ENCODE results near the gene IKZF1.

Gene IKZF1

DNA sequence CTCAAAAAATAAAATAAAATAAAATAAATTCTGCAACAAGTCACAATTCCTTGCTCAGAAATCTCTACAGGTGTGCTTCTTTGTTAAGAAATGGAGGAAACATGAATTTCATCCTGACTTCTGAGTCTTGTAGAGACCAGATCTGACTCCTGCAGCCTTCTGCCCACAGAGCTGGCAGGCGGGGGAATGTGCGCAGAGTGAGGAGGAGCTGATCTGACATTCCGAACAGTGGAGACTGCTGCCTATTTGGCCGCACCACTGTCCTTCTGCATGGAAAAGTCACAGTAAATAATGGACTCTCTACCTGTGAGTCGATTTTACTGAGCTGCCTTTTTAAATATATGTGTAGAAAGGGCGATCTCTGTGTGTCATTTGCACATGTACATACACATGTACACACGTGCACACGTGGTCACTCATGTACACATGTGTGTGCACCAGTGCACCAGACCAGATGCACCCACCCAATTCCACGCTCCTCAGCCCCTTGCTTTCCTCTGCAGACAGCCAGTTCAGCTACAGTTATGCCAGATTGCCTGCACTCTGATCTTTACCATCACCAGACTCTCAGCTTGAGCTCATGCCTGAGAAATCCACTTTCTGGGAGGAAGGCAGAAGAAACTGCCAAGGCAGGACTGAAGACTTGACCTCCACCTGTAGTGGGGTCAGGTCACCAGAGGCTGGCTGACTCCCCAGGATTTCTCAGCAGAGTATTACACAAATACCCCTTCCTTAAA, 54.9 kb downstream of the IKZF1 start:
- Histone ChIP-seq H3K4me2 (ENCODE audit: low read depth, low read length, poor library complexity, severe bottlenecking) (no peak overlapping the region), H3K9me2 (replicated peaks; ENCODE audit: insufficient read depth, low read length) (no peaks in the 10 kb centered on the region), H3K9ac (ENCODE audit: low read length) (no peak overlapping the region), H3K27ac (ENCODE audit: low read depth, low read length) (no peak overlapping the region), H3F3A (ENCODE audit: insufficient read depth) (peaks cover 8% of the 10 kb centered on the region; the same call in 1 of the 2 replicates), H3K36me3 (ENCODE audit: low read length) (peaks cover 15% of the 10 kb centered on the region), H3K27me3 (ENCODE audit: low read length) (no peaks in the 10 kb centered on the region), H3K4me3 (ENCODE audit: insufficient read depth, low read length, poor library complexity, severe bottlenecking) (no peak overlapping the region), H4K20me1 (ENCODE audit: low read depth, low read length) (0 out of 2 replicates have a peak, but pooled peaks cover 5% of the 10 kb centered on the region), H2AFZ (ENCODE audit: low read depth, low read length, severe bottlenecking) (no peak overlapping the region), H3K9me3 (ENCODE audit: insufficient read depth, low read length) (no peaks in the 10 kb centered on the region), H3K79me2 (ENCODE audit: insufficient read depth, low read length) (peaks cover 87% of the 10 kb centered on the region)
- TF ChIP-seq CTCF (IDR thresholded peaks at IDR 0.05; ENCODE audit: insufficient read depth, low read length, poor library complexity, severe bottlenecking) = no peak
- TF ChIP-seq EZH2phosphoT487 (conservative IDR thresholded peaks at IDR 0.05; ENCODE audit: low read length) = no peak

GRCh38 chr7:50359995-50360925, 55.7 kb downstream of the IKZF1 start:
- no peaks in the 10 kb centered on the region for H3K9me2 ChIP-seq (replicated peaks; ENCODE audit: insufficient read depth, low read length)
- H3F3A ChIP-seq (ENCODE audit: insufficient read depth) = peaks cover 8% of the 10 kb centered on the region; the same call in 1 of the 2 replicates
- no peaks in the 10 kb centered on the region for H3K27me3 ChIP-seq (ENCODE audit: low read length)
- H3K4me2 ChIP-seq (ENCODE audit: low read depth, low read length, poor library complexity, severe bottlenecking) = no peak overlapping the region
- no peak overlapping the region for H2AFZ ChIP-seq (ENCODE audit: low read depth, low read length, severe bottlenecking)
- 0 out of 2 replicates have a peak, but pooled peaks cover 5% of the 10 kb centered on the region for H4K20me1 ChIP-seq (ENCODE audit: low read depth, low read length)
- H3K4me3 ChIP-seq (ENCODE audit: insufficient read depth, low read length, poor library complexity, severe bottlenecking) = no peak overlapping the region
- TF ChIP-seq CTCF (IDR thresholded peaks at IDR 0.05; ENCODE audit: insufficient read depth, low read length, poor library complexity, severe bottlenecking) (no peak), EZH2phosphoT487 (conservative IDR thresholded peaks at IDR 0.05; ENCODE audit: low read length) (no peak)
- no peak overlapping the region for H3K27ac ChIP-seq (ENCODE audit: low read depth, low read length)
- H3K36me3 ChIP-seq (ENCODE audit: low read length) = peaks cover 18% of the 10 kb centered on the region
- H3K9ac ChIP-seq (ENCODE audit: low read length) = no peak overlapping the region
- no peaks in the 10 kb centered on the region for H3K9me3 ChIP-seq (ENCODE audit: insufficient read depth, low read length)
- peaks cover 87% of the 10 kb centered on the region for H3K79me2 ChIP-seq (ENCODE audit: insufficient read depth, low read length)

DNA sequence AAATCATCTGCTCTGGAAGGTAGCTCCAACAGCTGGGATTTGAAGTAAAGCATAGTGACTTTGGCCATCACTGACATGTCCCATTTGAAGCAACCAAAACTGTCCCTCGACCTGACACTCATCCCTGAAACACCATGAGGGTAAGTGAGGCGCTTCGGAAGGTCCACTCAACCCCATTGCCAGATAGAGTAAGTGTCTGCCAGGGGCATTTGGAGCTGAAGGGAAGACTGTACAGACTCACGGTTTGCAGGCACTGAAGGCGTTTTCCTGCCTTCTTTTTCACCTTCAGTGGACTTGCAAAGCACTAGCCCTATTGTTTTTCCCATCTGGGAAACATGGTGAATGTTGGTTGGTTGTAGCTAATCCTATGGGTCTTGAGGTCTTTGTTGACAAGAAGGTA, 57.6 kb downstream of the IKZF1 start:
- no peak overlapping the region for H3K4me3 ChIP-seq (ENCODE audit: insufficient read depth, low read length, poor library complexity, severe bottlenecking)
- H3F3A ChIP-seq (ENCODE audit: insufficient read depth) = peaks cover 23% of the 10 kb centered on the region
- H3K4me2 ChIP-seq (ENCODE audit: low read depth, low read length, poor library complexity, severe bottlenecking) = no peak overlapping the region
- no peaks in the 10 kb centered on the region for H3K9me3 ChIP-seq (ENCODE audit: insufficient read depth, low read length)
- H4K20me1 ChIP-seq (ENCODE audit: low read depth, low read length) = 0 out of 2 replicates have a peak, but pooled peaks cover 5% of the 10 kb centered on the region
- peaks cover 80% of the 10 kb centered on the region for H3K79me2 ChIP-seq (ENCODE audit: insufficient read depth, low read length)
- H3K36me3 ChIP-seq (ENCODE audit: low read length) = peaks cover 24% of the 10 kb centered on the region
- no peaks in the 10 kb centered on the region for H3K9me2 ChIP-seq (replicated peaks; ENCODE audit: insufficient read depth, low read length)
- TF ChIP-seq CTCF (IDR thresholded peaks at IDR 0.05; ENCODE audit: insufficient read depth, low read length, poor library complexity, severe bottlenecking) (no peak), EZH2phosphoT487 (conservative IDR thresholded peaks at IDR 0.05; ENCODE audit: low read length) (no peak)
- no peak overlapping the region for H3K9ac ChIP-seq (ENCODE audit: low read length)
- H3K27ac ChIP-seq (ENCODE audit: low read depth, low read length) = no peak overlapping the region
- no peak overlapping the region for H2AFZ ChIP-seq (ENCODE audit: low read depth, low read length, severe bottlenecking)
- H3K27me3 ChIP-seq (ENCODE audit: low read length) = no peaks in the 10 kb centered on the region

Data from SU-DHL-6 (cell line).